ENCODE measurements around the gene CMYA5.

DNA sequence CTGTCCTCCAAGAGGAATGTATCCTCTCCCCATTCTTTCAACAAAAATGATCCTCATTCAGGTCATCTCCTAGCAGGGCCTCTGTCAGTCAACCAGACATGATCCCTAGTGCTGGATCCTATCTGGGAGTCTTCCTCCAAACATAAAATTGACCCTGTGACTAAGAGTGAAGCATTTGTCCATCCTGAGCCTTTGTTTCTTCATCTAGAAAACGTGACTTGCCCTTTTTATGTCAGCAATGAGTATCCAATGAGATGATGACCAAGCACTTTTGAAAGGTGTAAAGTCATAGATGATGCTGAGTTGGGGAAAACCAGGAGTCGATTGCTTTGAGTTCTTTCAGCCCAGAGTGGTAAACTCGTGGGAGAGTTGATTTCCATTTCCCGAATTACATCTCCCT, 143.3 kb downstream of the CMYA5 start:
- TF ChIP-seq, protein P1, sequence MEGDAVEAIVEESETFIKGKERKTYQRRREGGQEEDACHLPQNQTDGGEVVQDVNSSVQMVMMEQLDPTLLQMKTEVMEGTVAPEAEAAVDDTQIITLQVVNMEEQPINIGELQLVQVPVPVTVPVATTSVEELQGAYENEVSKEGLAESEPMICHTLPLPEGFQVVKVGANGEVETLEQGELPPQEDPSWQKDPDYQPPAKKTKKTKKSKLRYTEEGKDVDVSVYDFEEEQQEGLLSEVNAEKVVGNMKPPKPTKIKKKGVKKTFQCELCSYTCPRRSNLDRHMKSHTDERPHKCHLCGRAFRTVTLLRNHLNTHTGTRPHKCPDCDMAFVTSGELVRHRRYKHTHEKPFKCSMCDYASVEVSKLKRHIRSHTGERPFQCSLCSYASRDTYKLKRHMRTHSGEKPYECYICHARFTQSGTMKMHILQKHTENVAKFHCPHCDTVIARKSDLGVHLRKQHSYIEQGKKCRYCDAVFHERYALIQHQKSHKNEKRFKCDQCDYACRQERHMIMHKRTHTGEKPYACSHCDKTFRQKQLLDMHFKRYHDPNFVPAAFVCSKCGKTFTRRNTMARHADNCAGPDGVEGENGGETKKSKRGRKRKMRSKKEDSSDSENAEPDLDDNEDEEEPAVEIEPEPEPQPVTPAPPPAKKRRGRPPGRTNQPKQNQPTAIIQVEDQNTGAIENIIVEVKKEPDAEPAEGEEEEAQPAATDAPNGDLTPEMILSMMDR (IDR thresholded peaks at IDR 0.05): no peak
- TF ChIP-seq POLR2A (IDR thresholded peaks at IDR 0.05): no peak
